ENCODE data around the gene NOX3. TPM values are rescaled to one million over a fixed set of nuclear protein-coding genes. Genes with fewer than 3 reads are reported as not detected.
A peak's percentile ranks its signal among the peaks of the same experiment; 100 is the strongest.

Gene NOX3
- total and polyA plus RNA-seq, 9 of the 15 experiments (the other 6 are each of a cell fraction or from before 2014, with no cell fraction given) = not detected

- FAIRE-seq = no peak
- in situ Hi-C loops (cut with MboI) = no loop called here
- BruUV-seq (replicated peaks) = no TSS peak
- Histone ChIP-seq H3K27ac (ENCODE audit: extremely low read depth, low read depth, low read length) (no peak overlapping the region), H3K79me2 (ENCODE audit: control insufficient read depth, insufficient read depth, low read length) (no peaks in the 10 kb centered on the region), H3K36me3 (ENCODE audit: control insufficient read depth, insufficient read depth, low read length) (no peaks in the 10 kb centered on the region), H4K20me1 (replicated peaks; ENCODE audit: control insufficient read depth, insufficient read depth, low read length) (no peaks in the 10 kb centered on the region), H3K4me3 (no peak overlapping the region), H3K4me2 (ENCODE audit: insufficient read depth, low read length) (no peak overlapping the region), H3K4me1 (replicated peaks in 1 of 2; ENCODE audit: control insufficient read depth in 2 of 2, insufficient read depth in 2 of 2, low read length in 2 of 2) (no peaks in the 10 kb centered on the region), H2AFZ (ENCODE audit: low read depth, low read length) (no peak overlapping the region), H3K9me1 (ENCODE audit: control insufficient read depth, insufficient read depth, low read length) (no peaks in the 10 kb centered on the region), H3K9ac (ENCODE audit: insufficient read depth in 1 of 2, low read depth in 2 of 2, low read length in 2 of 2) (no peak overlapping the region), H3K27me3 (ENCODE audit: control insufficient read depth in 2 of 2, insufficient read depth in 2 of 2, low read length in 2 of 2) (peaks cover 2 to 11% of the 10 kb centered on the region in 2 experiments; a peak in 2 of 5 replicates), H3K9me3 (replicated peaks; ENCODE audit: control insufficient read depth, insufficient read depth, low read depth, low read length) (no peaks in the 10 kb centered on the region)
- ChIA-PET CTCF (ENCODE audit: low intra/inter-chr PET ratio) (no interaction called here), POLR2A (no interaction called here)
- intact Hi-C loops (cut with micrococcal nuclease) = no loop called here
- WGBS (ENCODE audit: insufficient coverage, low coverage, missing lambda C conversion rate) = 2% methylated on average over 8 of the region's 8 CpGs
- ATAC-seq = no peak
- TF ChIP-seq ATF3 (IDR thresholded peaks at IDR 0.05) = peak; percentile 38; the same call in 1 of the 2 replicates
- no peak for TF ChIP-seq ATF3 (CRISPR knock-in tag; conservative IDR thresholded peaks at IDR 0.05)
- no peak for TF ChIP-seq DMBX1 (CRISPR knock-in tag; IDR thresholded peaks at IDR 0.05; ENCODE audit: borderline replicate concordance)
- DNase-seq (ENCODE audit: extremely low read depth in 1 of 4, low spot score in 3 of 4) = no peak
Measured at GRCh38 chr6:155434096-155434495, 21.5 kb downstream of the NOX3 start.

- Histone ChIP-seq H3K79me2 (ENCODE audit: control insufficient read depth, insufficient read depth, low read length) (no peaks in the 10 kb centered on the region), H3K4me1 (replicated peaks in 1 of 2; ENCODE audit: control insufficient read depth in 2 of 2, insufficient read depth in 2 of 2, low read length in 2 of 2) (no peaks in the 10 kb centered on the region), H3K27ac (ENCODE audit: extremely low read depth, low read depth, low read length) (no peak overlapping the region), H4K20me1 (replicated peaks; ENCODE audit: control insufficient read depth, insufficient read depth, low read length) (no peaks in the 10 kb centered on the region), H3K36me3 (ENCODE audit: control insufficient read depth, insufficient read depth, low read length) (no peaks in the 10 kb centered on the region), H3K27me3 (ENCODE audit: control insufficient read depth in 2 of 2, insufficient read depth in 2 of 2, low read length in 2 of 2) (peaks cover 2 to 3% of the 10 kb centered on the region in 2 experiments; a peak in 1 of 5 replicates), H3K9me1 (ENCODE audit: control insufficient read depth, insufficient read depth, low read length) (no peaks in the 10 kb centered on the region), H3K9me3 (replicated peaks; ENCODE audit: control insufficient read depth, insufficient read depth, low read depth, low read length) (no peaks in the 10 kb centered on the region), H3K9ac (ENCODE audit: insufficient read depth in 1 of 2, low read depth in 2 of 2, low read length in 2 of 2) (no peak overlapping the region), H2AFZ (ENCODE audit: low read depth, low read length) (no peak overlapping the region), H3K4me2 (ENCODE audit: insufficient read depth, low read length) (no peak overlapping the region), H3K4me3 (no peak overlapping the region)
- in situ Hi-C loops (cut with MboI) (no loop called here), intact Hi-C loops (cut with micrococcal nuclease) (no loop called here)
- POLR2A ChIA-PET = no interaction called here
- ATAC-seq (no peak), FAIRE-seq (no peak), DNase-seq (ENCODE audit: extremely low read depth in 1 of 4, low spot score in 3 of 4) (no peak)
- TF ChIP-seq HEY1 (CRISPR knock-in tag; IDR thresholded peaks at IDR 0.05; ENCODE audit: borderline replicate concordance) = no peak
- no peak for TF ChIP-seq PHF21A (IDR thresholded peaks at IDR 0.05; ENCODE audit: borderline replicate concordance, low read depth)
- TF ChIP-seq ZNF232 (CRISPR knock-in tag; IDR thresholded peaks at IDR 0.05) = no peak
- no peak for TF ChIP-seq SRSF3 (IDR thresholded peaks at IDR 0.05; ENCODE audit: insufficient read depth, low read length)
- CTCF ChIA-PET (ENCODE audit: low intra/inter-chr PET ratio) = no interaction called here
- 0% methylated on average over 5 of the region's 5 CpGs for WGBS (ENCODE audit: insufficient coverage, low coverage, missing lambda C conversion rate)
- no TSS peak for BruUV-seq (replicated peaks)
Measured at GRCh38 chr6:155432293-155432692, 23.3 kb downstream of the NOX3 start.

All from K562 (cell line).